GM12864 (cell line): ENCODE data around the gene PAN2.
"Not testable (repeated sequence)": the region's sequence is repeated elsewhere in the genome, so short reads cannot be mapped to it uniquely, and the experiment has no call there.

Experiments used
- DNase-seq: peaks from one replicate; pipeline ENCODE4 v3.0.0-alpha.2; 2011; ENCODE audit warnings: low read depth
- H3K4me3 ChIP-seq: 2 replicates; pipeline ENCODE4 v1.5.1; 2011; ENCODE audit warnings: mild to moderate bottlenecking, low read depth, low read length, control low read depth
- TF ChIP-seq, protein P1 (sequence below): IDR thresholded peaks from 2 replicates; pipeline ENCODE4 v1.5.1; 2011; ENCODE audit warnings: low read depth, mild to moderate bottlenecking, moderate library complexity, low read length, control low read depth, inconsistent platforms; ENCODE audit errors: missing control alignments

Gene PAN2

DNA sequence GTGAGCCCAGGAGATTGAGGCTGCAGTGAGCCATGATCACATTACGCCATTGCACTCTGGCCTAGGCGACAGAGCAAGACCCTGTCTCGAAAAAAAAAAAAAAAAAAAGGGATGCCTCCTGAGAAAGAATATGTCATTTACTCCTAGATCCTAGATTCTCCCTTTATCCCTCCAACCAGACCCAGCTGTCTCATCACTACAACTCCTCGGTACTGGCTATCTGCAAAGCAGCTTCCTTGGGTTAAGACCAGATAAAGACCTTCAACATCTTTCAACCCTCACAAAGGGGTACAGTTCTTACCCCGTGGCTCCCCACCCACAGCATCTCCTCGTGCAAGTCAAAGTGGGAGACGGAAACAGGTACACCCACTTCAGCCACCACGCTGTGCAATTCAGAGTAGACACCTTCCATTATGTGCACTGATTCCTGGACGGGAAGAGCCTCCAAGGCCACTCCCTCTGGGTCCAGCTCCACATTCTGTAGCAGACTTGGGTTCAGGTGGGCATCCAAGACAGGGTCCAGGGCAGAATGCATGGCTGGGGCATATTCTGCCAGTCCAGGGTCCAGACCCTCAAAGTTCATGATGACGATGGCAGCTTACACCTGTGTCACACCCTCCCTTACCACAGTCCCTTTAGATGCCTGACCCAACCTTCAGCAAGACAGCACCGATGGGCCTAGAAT lies 1.1 kb downstream of the PAN2 start:
- peak overlapping the region; percentile 77 for H3K4me3 ChIP-seq
- TF ChIP-seq, protein P1, sequence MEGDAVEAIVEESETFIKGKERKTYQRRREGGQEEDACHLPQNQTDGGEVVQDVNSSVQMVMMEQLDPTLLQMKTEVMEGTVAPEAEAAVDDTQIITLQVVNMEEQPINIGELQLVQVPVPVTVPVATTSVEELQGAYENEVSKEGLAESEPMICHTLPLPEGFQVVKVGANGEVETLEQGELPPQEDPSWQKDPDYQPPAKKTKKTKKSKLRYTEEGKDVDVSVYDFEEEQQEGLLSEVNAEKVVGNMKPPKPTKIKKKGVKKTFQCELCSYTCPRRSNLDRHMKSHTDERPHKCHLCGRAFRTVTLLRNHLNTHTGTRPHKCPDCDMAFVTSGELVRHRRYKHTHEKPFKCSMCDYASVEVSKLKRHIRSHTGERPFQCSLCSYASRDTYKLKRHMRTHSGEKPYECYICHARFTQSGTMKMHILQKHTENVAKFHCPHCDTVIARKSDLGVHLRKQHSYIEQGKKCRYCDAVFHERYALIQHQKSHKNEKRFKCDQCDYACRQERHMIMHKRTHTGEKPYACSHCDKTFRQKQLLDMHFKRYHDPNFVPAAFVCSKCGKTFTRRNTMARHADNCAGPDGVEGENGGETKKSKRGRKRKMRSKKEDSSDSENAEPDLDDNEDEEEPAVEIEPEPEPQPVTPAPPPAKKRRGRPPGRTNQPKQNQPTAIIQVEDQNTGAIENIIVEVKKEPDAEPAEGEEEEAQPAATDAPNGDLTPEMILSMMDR = no peak
- DNase-seq = no peak

DNA sequence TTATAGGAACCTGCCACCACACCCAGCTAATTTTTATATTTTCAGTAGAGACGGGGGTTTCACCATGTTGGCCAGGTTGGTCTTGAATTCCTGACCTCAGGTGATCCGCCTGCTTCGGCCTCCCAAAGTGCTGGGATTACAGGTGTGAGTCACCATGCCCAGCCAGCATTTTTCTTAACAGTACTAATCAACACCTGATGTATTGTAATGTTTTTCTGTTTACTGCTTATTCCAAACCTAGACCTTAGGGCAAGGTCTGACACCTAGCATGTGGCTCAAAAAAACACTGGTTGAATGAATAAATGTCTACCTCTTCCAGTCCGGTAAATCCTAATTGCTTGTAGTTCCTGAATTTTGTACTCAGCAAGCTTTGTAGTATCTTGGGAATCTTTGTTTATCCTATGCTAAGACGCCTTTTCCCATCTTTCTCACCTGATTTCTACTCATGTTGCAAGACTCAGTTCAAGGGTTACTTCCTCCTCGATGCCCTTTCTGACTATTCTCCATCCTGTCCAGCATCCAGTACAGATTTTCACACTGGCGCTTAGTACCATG lies 2.8 kb downstream of the PAN2 start:
- TF ChIP-seq, protein P1 = no peak
- H3K4me3 ChIP-seq = no peak overlapping the region
- DNase-seq = no peak

DNA sequence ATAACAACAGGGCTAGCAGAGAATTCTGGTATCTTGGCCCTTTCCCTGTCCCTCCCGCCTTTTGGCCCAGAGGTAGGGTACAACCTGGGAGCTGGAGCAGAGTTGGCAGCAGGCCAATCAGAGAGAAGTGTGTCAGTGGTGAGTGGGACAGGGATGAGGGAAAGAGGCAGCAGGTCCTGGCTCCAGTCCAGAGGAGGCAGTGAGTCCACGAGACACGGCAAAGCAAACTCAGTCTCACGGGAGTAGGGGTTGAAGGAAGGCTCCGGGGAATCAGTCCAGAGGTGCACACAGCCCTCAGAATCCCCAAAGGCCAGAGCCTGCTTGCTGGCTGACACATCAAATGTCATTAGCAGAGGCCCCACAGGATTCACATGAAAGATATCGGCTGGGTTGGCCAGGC lies 7.3 kb downstream of the PAN2 start:
- DNase-seq = no peak
- TF ChIP-seq, protein P1 = no peak
- no peak overlapping the region for H3K4me3 ChIP-seq

DNA sequence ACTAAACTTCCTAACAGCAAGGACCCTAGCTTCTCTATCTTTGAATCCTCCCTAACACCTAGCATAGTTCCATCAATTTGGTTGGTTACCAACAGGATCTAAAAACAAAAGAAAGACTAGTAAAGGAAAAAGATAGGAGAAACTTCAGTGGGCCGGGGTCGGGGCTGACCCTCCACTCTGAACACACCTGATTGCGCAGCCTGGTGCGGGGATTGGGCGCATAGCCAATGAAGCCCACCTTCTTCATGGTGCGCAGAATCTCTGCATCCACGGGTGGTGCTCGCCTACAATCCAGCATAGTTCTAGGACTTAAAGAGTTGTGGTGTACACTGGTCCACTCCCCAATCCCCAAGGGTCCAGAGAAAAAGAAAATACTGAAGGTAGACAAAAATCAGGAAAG lies 7.7 kb downstream of the PAN2 start:
- TF ChIP-seq, protein P1 = no peak
- no peak overlapping the region for H3K4me3 ChIP-seq
- DNase-seq = no peak

DNA sequence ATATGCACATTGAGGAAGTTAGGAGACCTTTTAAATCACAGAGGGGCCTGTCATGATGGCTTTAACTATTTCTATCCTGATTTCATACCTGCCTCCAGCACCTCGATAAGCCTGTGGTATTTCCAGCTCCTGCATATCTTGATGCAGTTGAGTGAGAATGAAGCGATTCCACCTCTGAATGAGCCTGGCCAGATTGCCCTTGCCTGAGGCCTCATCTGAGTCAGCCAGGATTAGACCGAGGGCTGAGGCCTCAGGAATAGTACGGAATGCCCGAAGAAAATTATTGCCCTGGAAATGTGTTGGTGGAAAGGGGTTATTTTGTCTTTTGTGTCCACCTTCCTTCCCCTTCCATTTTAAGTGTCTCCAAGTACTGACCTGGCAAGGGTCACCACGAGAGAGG lies 9.6 kb downstream of the PAN2 start:
- TF ChIP-seq, protein P1 = no peak
- no peak overlapping the region for H3K4me3 ChIP-seq
- no peak for DNase-seq

DNA sequence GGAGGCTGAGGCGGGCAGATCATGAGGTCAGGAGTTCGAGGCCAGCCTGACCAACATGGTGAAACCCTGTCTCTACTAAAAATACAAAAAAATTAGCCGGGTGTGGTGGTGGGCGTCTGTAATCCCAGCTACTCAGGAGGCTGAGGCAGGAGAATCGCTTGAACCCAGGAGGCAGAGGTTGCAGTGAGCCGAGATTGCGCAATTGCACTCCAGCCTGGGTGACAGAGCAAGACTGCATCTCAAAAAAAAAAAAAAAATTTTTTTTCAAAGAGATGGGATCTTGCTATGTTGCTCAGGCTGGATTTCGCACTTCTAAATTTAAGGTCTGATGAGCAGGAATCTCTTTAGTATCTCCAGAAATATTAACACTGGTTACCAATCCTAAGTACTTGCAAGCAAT lies 12.2 kb downstream of the PAN2 start:
- H3K4me3 ChIP-seq, DNase-seq: not testable (repeated sequence)

DNA sequence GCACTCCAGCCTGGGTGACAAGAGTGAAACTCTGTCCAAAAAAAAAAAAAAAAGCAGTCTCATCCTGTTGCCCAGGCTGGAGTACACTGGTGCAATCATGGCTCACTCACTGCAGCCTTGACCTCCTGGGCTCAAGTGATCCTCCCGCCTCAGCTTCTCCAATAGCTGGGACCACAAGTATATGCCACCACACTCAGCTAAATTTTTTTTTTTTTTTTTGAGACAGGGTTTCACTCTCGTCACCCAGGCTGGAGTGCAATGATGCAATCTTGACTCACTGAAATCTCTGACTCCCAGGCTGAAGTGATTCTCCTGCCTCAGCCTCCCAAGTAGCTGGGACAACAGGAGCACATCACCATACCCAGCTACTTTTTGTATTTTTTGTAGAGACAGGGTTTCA lies 12.8 kb downstream of the PAN2 start:
- TF ChIP-seq, protein P1 = no peak
- H3K4me3 ChIP-seq = no peak overlapping the region
- DNase-seq = no peak
